ENCODE data around the gene FAU. TPM values are rescaled to one million over a fixed set of nuclear protein-coding genes. Genes with fewer than 3 reads are reported as not detected.

Gene FAU
- total and polyA plus RNA-seq, 2 of the 13 experiments (the other 11 are each of a cell fraction or from before 2014, with no cell fraction given), result 374 to 869 TPM

DNA sequence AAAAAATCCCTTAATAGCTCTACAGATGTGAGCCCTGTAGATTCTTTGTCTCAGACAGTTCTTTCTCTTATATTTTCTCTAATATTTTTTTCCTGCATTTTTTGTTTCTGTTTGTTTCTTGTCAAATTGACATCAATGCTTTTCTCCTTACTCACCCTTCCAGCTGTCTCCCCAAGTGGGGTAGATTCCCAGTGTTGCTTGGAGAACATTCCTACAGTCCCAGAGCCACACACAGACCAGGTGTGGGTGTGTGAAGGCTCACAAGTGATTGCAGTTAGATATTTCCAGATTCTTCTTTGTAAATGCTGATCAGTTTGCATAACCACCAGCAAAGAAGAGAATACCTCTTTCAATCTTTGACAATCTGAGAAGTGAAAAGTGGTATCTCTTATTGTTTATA, 18.5 kb downstream of the FAU start (continued):
- TF ChIP-seq, protein P1, sequence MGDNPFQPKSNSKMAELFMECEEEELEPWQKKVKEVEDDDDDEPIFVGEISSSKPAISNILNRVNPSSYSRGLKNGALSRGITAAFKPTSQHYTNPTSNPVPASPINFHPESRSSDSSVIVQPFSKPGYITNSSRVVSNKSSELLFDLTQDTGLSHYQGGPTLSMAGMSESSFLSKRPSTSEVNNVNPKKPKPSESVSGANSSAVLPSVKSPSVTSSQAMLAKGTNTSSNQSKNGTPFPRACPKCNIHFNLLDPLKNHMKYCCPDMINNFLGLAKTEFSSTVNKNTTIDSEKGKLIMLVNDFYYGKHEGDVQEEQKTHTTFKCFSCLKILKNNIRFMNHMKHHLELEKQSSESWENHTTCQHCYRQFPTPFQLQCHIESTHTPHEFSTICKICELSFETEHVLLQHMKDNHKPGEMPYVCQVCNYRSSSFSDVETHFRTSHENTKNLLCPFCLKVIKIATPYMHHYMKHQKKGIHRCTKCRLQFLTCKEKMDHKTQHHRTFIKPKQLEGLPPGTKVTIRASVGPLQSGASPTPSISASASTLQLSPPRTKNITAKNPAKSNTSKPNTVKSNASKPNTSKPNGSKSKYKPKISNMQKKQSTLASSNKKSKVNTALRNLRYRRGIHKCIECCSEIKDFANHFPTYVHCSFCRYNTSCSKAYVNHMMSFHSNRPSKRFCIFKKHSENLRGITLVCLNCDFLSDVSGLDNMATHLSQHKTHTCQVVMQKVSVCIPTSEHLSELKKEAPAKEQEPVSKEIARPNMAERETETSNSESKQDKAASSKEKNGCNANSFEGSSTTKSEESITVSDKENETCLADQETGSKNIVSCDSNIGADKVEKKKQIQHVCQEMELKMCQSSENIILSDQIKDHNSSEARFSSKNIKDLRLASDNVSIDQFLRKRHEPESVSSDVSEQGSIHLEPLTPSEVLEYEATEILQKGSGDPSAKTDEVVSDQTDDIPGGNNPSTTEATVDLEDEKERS (CRISPR knock-in tag; IDR thresholded peaks at IDR 0.05), result no peak
- TF ChIP-seq ISX (CRISPR knock-in tag; conservative IDR thresholded peaks at IDR 0.05), result no peak

DNA sequence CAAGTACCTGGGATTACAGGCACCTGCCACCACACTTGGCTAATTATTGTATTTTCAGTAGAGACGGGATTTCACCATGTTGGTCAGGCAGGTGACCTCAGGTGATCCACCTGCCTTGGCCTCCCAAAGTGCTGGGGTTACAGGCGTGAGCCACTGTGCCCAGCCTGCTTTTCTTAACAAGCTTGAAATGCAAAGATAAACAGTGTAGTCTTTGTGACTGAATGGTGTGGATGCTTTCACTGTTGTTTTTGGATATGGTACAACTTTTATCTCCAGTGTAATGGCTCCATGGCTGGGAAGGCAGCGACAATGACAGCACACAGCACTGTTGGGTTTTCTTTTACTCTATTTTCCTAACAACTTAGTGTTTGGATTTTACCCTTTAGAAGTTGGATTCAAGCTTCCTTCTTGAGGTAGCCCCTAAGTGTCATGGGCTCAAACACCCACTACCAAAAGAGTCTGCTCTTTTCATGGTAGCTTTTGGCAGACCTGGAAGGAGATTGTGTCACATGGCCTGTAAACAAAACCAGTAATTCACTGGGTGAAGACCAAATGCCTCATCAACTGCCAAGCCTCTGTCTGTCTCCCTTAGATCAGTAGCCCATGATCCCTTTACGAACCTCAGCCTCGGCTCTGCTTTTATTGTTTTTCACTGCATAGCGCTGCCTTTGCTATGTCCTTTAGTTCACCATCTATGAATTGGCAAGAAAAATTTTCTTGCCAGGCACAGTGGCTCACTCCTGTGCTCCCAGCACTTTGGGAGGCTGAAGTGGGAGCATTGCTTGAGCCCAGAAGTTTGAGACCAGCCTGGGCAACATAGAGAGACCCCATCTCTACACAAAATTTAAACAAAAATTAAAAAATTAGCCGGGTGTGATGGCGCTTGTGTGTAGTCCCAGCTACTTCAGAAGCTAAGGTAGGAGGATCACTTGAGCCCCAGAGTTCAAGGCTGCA, 19.5 kb downstream of the FAU start:
- FAIRE-seq, result no peak
- TF ChIP-seq, protein P2, sequence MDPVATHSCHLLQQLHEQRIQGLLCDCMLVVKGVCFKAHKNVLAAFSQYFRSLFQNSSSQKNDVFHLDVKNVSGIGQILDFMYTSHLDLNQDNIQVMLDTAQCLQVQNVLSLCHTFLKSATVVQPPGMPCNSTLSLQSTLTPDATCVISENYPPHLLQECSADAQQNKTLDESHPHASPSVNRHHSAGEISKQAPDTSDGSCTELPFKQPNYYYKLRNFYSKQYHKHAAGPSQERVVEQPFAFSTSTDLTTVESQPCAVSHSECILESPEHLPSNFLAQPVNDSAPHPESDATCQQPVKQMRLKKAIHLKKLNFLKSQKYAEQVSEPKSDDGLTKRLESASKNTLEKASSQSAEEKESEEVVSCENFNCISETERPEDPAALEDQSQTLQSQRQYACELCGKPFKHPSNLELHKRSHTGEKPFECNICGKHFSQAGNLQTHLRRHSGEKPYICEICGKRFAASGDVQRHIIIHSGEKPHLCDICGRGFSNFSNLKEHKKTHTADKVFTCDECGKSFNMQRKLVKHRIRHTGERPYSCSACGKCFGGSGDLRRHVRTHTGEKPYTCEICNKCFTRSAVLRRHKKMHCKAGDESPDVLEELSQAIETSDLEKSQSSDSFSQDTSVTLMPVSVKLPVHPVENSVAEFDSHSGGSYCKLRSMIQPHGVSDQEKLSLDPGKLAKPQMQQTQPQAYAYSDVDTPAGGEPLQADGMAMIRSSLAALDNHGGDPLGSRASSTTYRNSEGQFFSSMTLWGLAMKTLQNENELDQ (CRISPR knock-in tag; IDR thresholded peaks at IDR 0.05; ENCODE audit: borderline replicate concordance), result no peak
- TF ChIP-seq REPIN1 (CRISPR knock-in tag; IDR thresholded peaks at IDR 0.05; ENCODE audit: borderline replicate concordance, low read depth), result no peak
- H3K4me3 ChIP-seq (replicated peaks in 1 of 3; ENCODE audit: insufficient read depth in 1 of 3, low read depth in 2 of 3, low read length in 3 of 3), result no peak overlapping the region
- CTCF ChIA-PET (ENCODE audit: low intra/inter-chr PET ratio, low total read pairs), result no interaction called here
- peaks cover 6% of the 10 kb centered on the region for H3K4me1 ChIP-seq (ENCODE audit: insufficient read depth, low read length)
- no peaks in the 10 kb centered on the region for H3K9me3 ChIP-seq (ENCODE audit: low read length)
- no peak for DNase-seq (ENCODE audit: low spot score)
- in situ Hi-C loops (cut with HindIII; ENCODE audit: extremely low pct_ligation_motif_present, low pct_unique_long_range_greater_than_20kb) (no loop called here), intact Hi-C loops (cut with micrococcal nuclease; ENCODE audit: unreplicated experiment) (no loop called here)
- peaks cover 3 to 18% of the 10 kb centered on the region in 2 experiments; a peak in 3 of 5 replicates for H3K36me3 ChIP-seq (replicated peaks in 1 of 2; ENCODE audit: control insufficient read depth in 1 of 2, insufficient read depth in 2 of 2, low read length in 2 of 2)
- WGBS (ENCODE audit: low lambda C conversion rate), result 95% methylated on average over 8 of the region's 8 CpGs
- no peak overlapping the region for H3K4me2 ChIP-seq (ENCODE audit: low read depth, low read length)
- no peaks in the 10 kb centered on the region for H4K20me1 ChIP-seq (ENCODE audit: insufficient read depth, low read length)
- no peaks in the 10 kb centered on the region for H3K27me3 ChIP-seq (ENCODE audit: control insufficient read depth in 1 of 2, insufficient read depth in 2 of 2, low read length in 2 of 2)
- H3K27ac ChIP-seq (ENCODE audit: extremely low read length, insufficient read depth, low read length), result no peak overlapping the region
- H2AFZ ChIP-seq (ENCODE audit: low read length), result no peak overlapping the region
- no TSS peak for BruUV-seq (replicated peaks)
- no peaks in the 10 kb centered on the region for H3K79me2 ChIP-seq (ENCODE audit: insufficient read depth, low read length)
- ATAC-seq, result no peak
- POLR2A ChIA-PET, result interaction anchor here (1.2 kb wide), 2 partner anchors 9 to 10 kb away, joined by 3 to 5 read pairs; partner anchors contain the start of gene TM7SF2
- no peak overlapping the region for H3K9ac ChIP-seq (ENCODE audit: insufficient read depth, low read depth, low read length)

Data from HepG2 (cell line).